ENCODE results near the gene HDAC11. TPM values are rescaled to one million over a fixed set of nuclear protein-coding genes. Genes with fewer than 3 reads are reported as not detected.

Gene HDAC11
- total RNA-seq, 6 donors from 2014 or later: 11.5 to 28.1 (median 18.0) TPM

DNA sequence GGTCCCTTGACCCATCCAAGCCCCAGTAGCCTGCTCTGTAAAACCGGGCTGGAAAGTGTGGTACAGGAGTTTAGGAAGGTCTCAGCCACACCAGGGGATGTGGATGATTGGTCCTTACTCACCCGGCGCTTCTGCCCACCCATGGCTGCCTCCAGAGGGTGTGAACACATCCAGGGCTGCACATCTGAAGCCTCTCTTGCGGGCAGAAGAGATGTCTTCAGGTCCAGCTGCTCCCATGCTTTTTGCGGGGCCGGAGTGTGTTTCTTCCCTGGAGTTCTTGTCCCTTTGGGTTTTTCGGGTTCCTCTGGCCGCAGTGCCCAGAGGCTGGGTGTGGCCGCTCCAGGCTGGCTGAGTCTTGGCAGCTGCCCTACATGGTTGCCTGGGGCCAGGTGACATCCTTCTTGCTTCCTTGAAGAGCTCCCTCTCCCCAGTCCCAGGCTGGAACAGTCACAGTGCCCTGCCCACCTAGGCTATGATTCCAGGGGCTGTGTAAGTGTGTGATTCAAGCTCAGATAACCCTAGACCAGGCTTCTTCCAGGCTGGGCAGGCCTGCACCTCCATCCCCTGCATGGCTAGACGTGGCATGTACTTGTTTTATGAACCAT lies 33.9 kb downstream of the HDAC11 start:
- WGBS, 2 donors: 75 to 84% methylated on average over 6 to 10 of the region's 10 CpGs
- Histone ChIP-seq H3K4me3 (no peak overlapping the region), H3K4me1 (no peaks in the 10 kb centered on the region), H3K36me3 (no peaks in the 10 kb centered on the region), H3K27me3 (no peaks in the 10 kb centered on the region), H3K9me3 (no peaks in the 10 kb centered on the region), H3K27ac (no peak overlapping the region)
- DNase-seq: no peak
- no peak for ATAC-seq (ENCODE audit: low FRiP score in 2 of 2)
- TF ChIP-seq EP300 (IDR thresholded peaks at IDR 0.05): no peak
- TF ChIP-seq, protein P1, sequence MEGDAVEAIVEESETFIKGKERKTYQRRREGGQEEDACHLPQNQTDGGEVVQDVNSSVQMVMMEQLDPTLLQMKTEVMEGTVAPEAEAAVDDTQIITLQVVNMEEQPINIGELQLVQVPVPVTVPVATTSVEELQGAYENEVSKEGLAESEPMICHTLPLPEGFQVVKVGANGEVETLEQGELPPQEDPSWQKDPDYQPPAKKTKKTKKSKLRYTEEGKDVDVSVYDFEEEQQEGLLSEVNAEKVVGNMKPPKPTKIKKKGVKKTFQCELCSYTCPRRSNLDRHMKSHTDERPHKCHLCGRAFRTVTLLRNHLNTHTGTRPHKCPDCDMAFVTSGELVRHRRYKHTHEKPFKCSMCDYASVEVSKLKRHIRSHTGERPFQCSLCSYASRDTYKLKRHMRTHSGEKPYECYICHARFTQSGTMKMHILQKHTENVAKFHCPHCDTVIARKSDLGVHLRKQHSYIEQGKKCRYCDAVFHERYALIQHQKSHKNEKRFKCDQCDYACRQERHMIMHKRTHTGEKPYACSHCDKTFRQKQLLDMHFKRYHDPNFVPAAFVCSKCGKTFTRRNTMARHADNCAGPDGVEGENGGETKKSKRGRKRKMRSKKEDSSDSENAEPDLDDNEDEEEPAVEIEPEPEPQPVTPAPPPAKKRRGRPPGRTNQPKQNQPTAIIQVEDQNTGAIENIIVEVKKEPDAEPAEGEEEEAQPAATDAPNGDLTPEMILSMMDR (IDR thresholded peaks at IDR 0.05): no peak
- TF ChIP-seq POLR2A (IDR thresholded peaks at IDR 0.05): no peak

DNA sequence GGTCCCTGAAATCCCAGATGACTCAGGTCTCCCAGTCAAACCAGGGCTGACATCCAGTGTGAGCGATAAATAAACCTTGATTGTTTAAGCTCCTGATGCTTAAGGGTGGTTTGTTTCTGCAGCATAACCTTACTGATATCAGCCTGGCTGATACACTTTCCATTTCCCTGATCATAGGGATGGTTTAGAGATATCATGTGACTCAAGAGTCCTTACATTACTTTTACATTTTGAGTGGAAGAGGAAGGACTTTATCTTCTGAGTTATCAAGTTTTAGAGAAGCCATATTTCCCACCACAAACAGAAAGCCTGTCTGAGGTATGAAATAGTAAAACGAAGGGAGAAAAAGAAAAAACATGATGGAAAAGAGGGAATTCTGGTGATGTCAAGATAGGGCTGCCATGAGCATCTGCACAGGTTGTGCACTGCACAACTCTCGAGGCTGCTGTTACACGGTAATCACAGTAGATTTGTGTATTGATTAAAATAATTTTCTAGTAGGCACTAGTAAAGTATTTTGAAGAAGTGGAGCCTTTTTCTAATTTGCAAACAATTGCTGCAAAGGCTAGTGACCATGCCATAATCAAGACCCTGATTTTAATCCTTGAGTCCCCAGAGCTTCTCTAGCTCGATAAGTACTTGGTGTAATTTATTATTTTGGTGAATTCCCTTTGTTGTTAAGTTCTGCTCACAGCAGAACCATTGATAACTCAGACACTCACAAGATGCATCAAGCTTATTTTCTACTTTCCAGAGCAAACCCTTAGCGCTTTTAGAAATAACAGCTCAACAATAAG lies 34.7 kb downstream of the HDAC11 start:
- WGBS, 2 donors: 83 to 86% methylated on average over 6 of the region's 6 CpGs
- no peak for DNase-seq
- TF ChIP-seq, protein P1 (IDR thresholded peaks at IDR 0.05): no peak
- H3K27ac ChIP-seq: no peak overlapping the region
- no peak for ATAC-seq (ENCODE audit: low FRiP score in 2 of 2)
- H3K9me3 ChIP-seq: no peaks in the 10 kb centered on the region
- no peak overlapping the region for H3K4me3 ChIP-seq
- no peaks in the 10 kb centered on the region for H3K27me3 ChIP-seq
- no peaks in the 10 kb centered on the region for H3K4me1 ChIP-seq
- no peaks in the 10 kb centered on the region for H3K36me3 ChIP-seq

DNA sequence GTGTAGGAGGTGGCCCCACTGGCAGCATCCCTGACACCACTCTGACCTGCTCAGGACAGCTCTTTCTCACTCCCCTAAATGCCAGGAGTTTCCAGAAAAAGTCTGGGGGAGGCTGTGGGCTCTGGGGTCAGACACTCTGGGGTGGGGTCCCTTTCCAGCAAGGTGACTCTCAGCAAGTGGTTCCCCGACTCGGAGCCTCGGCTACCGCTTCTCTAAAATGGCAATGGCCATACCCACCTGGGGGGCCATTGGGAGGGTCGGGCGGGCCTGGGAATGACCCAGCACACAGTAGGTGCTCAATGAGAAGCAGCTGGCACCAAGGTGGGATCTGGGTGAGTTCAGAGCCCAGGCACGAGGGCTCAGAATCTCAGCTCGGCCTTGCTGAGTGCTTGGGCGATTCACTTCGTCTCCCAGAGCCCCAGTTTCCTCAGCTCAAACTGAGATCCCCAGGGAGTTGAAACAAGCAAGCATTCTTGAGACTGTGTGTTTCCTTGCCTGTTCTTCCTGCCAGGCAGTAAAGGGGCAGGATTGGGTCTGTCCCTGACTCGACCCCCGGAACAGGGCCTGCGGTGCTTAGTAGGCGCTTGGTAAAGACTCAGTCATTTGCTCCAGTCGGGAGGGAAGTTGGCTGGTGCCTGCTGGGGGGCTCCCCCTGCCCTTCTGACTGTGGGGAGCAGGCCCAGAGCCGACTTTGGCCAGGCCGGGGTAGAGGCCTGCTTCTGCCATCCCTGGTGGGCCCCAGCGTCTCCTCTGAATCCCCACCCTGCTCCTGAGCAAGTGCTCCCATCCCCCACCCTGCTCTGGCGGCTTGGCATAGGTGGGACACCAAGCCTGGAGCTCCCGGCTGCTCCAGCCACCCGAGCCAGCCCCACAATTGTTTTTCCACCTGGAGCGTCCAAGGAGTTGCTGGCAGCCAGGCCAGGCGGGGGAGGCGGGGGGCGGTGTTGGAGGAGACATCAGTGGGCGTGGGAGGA lies 36.0 kb downstream of the HDAC11 start:
- 89 to 100% methylated on average over 3 to 24 of the region's 26 CpGs for WGBS, 2 donors
- no peak overlapping the region for H3K4me3 ChIP-seq

DNA sequence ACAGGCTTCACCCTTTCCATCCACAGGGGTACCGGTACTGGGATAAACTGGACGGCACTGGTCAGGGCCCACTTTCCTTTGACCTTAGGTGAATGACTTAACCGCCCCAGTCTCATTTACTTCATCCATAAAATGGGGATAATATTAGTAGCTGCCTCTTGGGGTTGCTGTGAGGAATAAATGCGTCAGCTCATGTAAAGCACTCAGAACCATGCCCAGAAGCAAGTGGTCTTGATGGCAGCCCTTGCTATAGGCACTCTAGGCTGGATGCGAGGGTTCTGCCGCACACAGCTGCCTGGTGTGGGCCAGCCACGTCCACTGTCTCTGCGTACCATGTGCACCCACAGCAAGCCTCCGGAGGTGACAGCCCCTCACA lies 36.6 kb downstream of the HDAC11 start:
- H3K27me3 ChIP-seq: no peaks in the 10 kb centered on the region
- TF ChIP-seq EP300 (IDR thresholded peaks at IDR 0.05) (no peak), POLR2A (IDR thresholded peaks at IDR 0.05) (no peak), POLR2AphosphoS5 (IDR thresholded peaks at IDR 0.05) (no peak)
- TF ChIP-seq, protein P1 (IDR thresholded peaks at IDR 0.05): no peak
- no peaks in the 10 kb centered on the region for H3K36me3 ChIP-seq
- 93 to 94% methylated on average over 9 of the region's 9 CpGs for WGBS, 2 donors
- no peaks in the 10 kb centered on the region for H3K4me1 ChIP-seq
- H3K9me3 ChIP-seq: no peaks in the 10 kb centered on the region
- peak in 1 of 2 donors; percentile 1 for ATAC-seq (ENCODE audit: low FRiP score in 2 of 2)
- H3K27ac ChIP-seq: no peak overlapping the region
- DNase-seq: peak in 1 of 2 donors; percentile 56
- H3K4me3 ChIP-seq: no peak overlapping the region

More for the DNA sequence above, 36.0 kb downstream of the HDAC11 start:
- Histone ChIP-seq H3K4me1 (no peaks in the 10 kb centered on the region), H3K27ac (no peak overlapping the region), H3K27me3 (no peaks in the 10 kb centered on the region), H3K9me3 (no peaks in the 10 kb centered on the region), H3K36me3 (no peaks in the 10 kb centered on the region)
- DNase-seq: peak in 1 of 2 donors; percentile 80
- TF ChIP-seq POLR2A (IDR thresholded peaks at IDR 0.05) (no peak), POLR2AphosphoS5 (IDR thresholded peaks at IDR 0.05) (no peak), EP300 (IDR thresholded peaks at IDR 0.05) (no peak)
- TF ChIP-seq, protein P1 (IDR thresholded peaks at IDR 0.05): no peak
- ATAC-seq (ENCODE audit: low FRiP score in 2 of 2): peak in 1 of 2 donors; percentile 2

Measured in upper lobe of left lung (tissue), 6 donors.